A673 (cell line): ENCODE measurements around the gene PCDHGB6.
"Not testable (repeated sequence)": the region's sequence is repeated elsewhere in the genome, so short reads cannot be mapped to it uniquely, and the experiment has no call there.

Experiments
- EZH2 ChIP-seq: fragments of 200-600 bp; sonication (generic); IDR thresholded peaks from 2 replicates; pipeline ENCODE4 v1.6.1; 2017; ENCODE audit warnings: borderline replicate concordance, low read depth, mild to moderate bottlenecking, mixed read lengths, antibody characterized with exemption, low read length; ENCODE audit not compliant: poor library complexity, severe bottlenecking
- TF ChIP-seq, protein P1 (sequence below): fragments of 300-800, 200-600 bp; sonication (generic); conservative IDR thresholded peaks from 2 replicates; pipeline ENCODE4 v1.5.1; 2017; ENCODE audit warnings: low read depth, mild to moderate bottlenecking, antibody characterized with exemption, low read length, moderate library complexity, mixed read lengths

DNA sequence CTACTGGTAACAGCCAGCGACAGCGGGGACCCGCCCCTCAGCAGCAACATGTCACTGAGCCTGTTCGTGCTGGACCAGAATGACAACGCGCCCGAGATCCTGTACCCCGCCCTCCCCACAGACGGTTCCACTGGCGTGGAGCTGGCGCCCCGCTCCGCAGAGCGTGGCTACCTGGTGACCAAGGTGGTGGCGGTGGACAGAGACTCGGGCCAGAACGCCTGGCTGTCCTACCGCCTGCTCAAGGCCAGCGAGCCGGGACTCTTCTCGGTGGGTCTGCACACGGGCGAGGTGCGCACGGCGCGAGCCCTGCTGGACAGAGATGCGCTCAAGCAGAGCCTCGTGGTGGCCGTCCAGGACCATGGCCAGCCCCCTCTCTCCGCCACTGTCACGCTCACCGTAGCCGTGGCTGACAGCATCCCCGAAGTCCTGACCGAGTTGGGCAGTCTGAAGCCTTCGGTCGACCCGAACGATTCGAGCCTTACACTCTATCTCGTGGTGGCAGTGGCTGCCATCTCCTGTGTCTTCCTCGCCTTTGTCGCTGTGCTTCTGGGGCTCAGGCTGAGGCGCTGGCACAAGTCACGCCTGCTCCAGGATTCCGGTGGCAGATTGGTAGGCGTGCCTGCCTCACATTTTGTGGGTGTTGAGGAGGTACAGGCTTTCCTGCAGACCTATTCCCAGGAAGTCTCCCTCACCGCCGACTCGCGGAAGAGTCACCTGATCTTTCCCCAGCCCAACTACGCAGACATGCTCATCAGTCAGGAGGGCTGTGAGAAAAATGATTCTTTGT, 13.2 kb upstream of the PCDHGB6 start:
- TF ChIP-seq, protein P1, sequence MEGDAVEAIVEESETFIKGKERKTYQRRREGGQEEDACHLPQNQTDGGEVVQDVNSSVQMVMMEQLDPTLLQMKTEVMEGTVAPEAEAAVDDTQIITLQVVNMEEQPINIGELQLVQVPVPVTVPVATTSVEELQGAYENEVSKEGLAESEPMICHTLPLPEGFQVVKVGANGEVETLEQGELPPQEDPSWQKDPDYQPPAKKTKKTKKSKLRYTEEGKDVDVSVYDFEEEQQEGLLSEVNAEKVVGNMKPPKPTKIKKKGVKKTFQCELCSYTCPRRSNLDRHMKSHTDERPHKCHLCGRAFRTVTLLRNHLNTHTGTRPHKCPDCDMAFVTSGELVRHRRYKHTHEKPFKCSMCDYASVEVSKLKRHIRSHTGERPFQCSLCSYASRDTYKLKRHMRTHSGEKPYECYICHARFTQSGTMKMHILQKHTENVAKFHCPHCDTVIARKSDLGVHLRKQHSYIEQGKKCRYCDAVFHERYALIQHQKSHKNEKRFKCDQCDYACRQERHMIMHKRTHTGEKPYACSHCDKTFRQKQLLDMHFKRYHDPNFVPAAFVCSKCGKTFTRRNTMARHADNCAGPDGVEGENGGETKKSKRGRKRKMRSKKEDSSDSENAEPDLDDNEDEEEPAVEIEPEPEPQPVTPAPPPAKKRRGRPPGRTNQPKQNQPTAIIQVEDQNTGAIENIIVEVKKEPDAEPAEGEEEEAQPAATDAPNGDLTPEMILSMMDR: not testable (repeated sequence)
- TF ChIP-seq EZH2: not testable (repeated sequence)
